HFF-Myc (cell line): ENCODE results near the gene RGS19.

Experiments used
- DNase-seq: peaks from one replicate; pipeline ENCODE4 v3.0.0-alpha.2; 2011; ENCODE audit warnings: low read depth; ENCODE audit errors: extremely low read depth
- H3K4me3 ChIP-seq: replicated peaks from 2 replicates; pipeline ENCODE4 v1.5.1; 2011; ENCODE audit warnings: low read depth, mild to moderate bottlenecking, control low read depth, low read length
- TF ChIP-seq, protein P1 (sequence below): IDR thresholded peaks from 2 replicates; pipeline ENCODE4 v1.5.1; 2012; ENCODE audit warnings: mild to moderate bottlenecking, low read depth, low read length, control low read depth; ENCODE audit errors: missing control alignments

RGS19 gene

DNA sequence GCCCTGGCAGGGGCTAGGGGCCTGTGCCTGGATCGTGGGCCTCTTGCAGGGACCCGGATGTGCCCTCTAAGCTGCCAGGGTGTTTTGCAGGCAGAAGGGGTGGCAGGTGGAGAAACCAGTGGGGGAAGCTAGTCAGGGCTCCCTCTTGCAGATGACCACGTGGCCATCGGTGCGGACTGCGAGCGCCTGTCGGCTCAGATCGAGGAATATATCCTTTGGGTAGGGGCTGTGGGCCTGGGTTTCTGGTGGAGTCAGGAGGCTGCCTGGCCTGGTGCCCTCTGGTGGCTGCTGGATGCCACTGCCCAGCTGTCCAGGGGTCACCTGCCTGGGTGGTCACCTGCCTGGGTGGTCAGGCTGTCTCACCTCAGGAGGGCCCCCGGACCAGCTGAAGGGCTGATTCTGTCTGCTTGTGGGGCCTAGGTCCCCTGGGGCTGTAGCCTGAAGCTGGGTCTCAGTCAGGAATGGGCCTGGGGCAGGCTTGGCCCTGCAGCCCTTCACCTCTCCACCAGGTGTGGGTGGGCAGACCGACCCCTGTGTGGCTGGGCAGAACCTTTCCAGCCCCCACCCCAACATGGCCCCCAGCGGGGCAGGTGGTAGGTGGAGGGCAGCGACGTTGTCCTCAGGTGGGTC, 9.6 kb downstream of the RGS19 start:
- H3K4me3 ChIP-seq: no peak overlapping the region
- TF ChIP-seq, protein P1, sequence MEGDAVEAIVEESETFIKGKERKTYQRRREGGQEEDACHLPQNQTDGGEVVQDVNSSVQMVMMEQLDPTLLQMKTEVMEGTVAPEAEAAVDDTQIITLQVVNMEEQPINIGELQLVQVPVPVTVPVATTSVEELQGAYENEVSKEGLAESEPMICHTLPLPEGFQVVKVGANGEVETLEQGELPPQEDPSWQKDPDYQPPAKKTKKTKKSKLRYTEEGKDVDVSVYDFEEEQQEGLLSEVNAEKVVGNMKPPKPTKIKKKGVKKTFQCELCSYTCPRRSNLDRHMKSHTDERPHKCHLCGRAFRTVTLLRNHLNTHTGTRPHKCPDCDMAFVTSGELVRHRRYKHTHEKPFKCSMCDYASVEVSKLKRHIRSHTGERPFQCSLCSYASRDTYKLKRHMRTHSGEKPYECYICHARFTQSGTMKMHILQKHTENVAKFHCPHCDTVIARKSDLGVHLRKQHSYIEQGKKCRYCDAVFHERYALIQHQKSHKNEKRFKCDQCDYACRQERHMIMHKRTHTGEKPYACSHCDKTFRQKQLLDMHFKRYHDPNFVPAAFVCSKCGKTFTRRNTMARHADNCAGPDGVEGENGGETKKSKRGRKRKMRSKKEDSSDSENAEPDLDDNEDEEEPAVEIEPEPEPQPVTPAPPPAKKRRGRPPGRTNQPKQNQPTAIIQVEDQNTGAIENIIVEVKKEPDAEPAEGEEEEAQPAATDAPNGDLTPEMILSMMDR: peak; percentile 82
- DNase-seq: no peak

DNA sequence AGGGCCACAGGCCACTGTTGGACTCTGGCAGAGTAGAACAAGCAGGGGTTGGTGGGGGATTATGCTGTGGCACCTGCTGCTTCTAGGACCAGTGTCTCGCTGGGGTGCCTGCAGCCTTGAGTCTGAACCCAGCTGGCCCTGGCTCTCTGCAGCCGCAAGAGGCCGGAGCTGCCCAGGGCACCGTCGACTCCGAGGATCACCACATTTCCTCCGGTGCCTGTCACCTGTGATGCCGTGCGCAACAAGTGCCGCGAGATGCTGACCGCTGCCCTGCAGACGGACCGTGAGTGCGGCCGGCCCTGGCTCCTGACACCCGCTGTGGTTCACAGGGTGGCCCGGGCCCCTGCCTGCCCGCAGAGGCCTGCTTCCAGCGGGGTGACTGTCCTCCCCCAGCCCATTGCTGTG, 10.1 kb downstream of the RGS19 start:
- no peak for DNase-seq
- no peak overlapping the region for H3K4me3 ChIP-seq
- TF ChIP-seq, protein P1: no peak

DNA sequence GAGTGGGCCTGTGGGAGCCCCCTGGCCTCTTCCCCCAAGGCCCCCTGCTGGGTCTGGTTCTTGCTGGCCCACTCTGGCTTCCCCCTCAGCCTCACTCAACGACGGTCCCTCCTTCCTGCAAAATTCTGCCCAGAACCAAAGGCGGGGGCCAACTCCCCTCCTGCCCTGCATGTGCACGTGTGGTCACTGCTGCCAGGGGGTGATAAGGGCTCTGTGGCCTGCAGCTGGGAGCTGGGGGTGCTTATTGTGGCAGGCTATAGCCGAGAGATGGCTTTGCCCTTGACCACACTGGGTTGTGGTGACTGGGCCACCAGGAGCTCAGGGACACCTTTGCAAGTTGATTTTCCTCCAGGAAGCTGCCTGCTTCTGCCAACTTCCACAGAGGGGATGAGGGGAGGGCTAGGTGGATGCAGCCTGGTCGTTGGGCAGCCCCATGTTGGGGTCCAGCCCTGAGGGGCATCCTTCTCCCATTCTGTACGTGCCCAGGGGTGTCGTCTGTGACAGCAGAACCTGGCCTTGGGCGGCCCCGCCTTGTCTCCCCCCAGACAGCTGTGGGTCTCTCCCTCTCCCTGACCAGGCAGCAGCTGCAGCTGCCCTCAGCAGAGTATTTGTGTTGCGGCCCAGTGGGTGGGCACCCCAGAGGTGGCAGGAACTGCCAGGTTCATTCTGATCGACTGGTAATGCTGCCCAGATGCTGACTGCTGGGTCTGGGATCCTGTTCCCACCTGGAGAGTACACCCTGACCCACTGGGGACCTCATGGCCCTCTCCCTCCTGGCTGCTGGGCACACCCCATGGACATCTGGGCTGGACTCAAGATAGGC, 10.7 kb downstream of the RGS19 start:
- DNase-seq: no peak
- H3K4me3 ChIP-seq: no peak overlapping the region
- TF ChIP-seq, protein P1: no peak

DNA sequence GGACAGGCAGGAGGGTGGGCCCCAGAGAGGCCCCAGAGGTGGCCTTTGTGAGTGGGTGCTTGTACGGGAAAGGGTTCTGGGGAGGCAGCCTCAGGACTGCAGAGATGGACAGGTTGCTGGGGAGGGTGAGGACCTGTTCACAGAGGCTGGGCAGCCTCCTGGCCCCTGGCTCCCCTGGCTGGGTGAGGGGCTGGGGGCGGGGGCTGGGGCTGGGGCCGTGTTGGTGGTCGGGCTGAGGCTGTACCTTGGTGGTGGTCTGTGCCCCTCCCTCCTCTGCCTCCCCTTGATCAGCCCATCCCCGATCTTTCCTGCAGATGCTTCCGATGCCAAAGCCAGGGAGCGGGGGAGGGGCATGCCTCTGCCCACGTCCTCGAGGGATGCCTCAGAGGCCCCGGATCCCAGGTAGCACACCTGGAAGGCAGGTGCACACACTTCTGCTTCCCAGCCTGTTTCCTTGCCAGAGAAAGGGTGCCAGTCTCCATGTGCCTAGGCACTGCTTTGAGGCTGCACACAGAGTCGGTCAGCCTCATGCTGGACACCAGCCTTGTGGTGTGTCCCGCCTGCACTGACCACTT, 11.5 kb downstream of the RGS19 start:
- no peak for DNase-seq
- TF ChIP-seq, protein P1: no peak
- H3K4me3 ChIP-seq: no peak overlapping the region

DNA sequence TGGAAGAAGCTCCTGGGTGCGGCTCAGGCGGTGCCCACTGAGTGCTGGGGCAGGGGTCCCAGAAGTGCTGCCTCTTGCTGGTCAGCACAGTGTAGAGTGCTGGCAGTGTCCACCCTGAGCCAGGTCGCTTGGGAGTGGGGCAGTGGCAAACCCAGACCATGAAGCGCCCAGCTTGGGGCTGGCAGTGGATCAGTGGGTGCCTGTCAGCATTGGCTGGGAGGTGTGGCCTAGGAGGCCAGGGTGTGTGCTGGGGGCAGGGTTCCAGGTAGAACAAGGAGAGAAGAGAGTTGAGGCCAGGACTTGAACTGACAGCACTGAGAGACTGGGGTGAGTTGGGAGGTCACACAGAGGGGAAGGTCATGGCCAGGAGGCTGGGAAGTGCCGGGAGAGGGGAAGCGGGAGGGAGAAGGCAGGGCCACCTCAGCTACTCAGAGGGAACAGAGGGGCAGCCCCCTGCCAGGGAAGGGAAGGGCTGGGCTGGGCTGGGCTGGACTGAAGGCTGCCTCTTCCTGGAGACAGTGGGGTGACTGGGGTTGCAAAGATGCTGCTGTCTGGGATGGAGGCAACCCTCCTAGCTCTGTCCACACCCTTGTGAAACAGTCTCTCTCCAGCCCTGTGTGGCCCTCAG, 12.2 kb downstream of the RGS19 start:
- no peak overlapping the region for H3K4me3 ChIP-seq
- TF ChIP-seq, protein P1: no peak
- DNase-seq: no peak

- peak; percentile 49 for DNase-seq
- H3K4me3 ChIP-seq: no peak overlapping the region
- TF ChIP-seq, protein P1: no peak
Observed at GRCh38 chr20:64065974-64066343, 13.4 kb downstream of the RGS19 start.
